Measurements from ENCODE around the gene RSL24D1.

DNA sequence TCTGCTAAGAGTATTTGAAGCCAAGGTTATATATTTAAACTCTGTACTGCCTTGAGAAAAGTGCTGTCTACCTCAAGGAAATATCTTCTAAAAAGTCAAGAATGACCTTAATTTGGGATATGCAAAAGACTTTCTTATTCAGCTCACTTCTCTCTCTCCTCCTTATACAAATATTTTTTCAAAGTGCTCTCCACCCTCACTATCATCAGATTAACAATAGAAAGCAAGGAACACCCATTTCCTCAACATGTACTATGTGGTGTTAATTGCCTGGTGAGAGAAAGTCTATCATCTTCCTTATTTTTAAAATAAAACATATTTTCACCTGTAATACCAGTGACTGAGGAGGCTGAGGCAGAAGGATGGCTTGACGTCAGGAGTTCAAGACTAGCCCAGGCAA, 44.4 kb upstream of the RSL24D1 start:
- TF ChIP-seq ZNF274 (IDR thresholded peaks at IDR 0.05; ENCODE audit: low read depth, low read length): no peak
- TF ChIP-seq YY1 (IDR thresholded peaks at IDR 0.05; ENCODE audit: insufficient read depth, insufficient read length): no peak
- no peak for TF ChIP-seq SUZ12 (IDR thresholded peaks at IDR 0.05; ENCODE audit: extremely low read depth, insufficient read depth, insufficient read length)

Measured in NT2/D1 (cell line).